Measurements from ENCODE around the gene DYNC1LI1.

Gene DYNC1LI1

DNA sequence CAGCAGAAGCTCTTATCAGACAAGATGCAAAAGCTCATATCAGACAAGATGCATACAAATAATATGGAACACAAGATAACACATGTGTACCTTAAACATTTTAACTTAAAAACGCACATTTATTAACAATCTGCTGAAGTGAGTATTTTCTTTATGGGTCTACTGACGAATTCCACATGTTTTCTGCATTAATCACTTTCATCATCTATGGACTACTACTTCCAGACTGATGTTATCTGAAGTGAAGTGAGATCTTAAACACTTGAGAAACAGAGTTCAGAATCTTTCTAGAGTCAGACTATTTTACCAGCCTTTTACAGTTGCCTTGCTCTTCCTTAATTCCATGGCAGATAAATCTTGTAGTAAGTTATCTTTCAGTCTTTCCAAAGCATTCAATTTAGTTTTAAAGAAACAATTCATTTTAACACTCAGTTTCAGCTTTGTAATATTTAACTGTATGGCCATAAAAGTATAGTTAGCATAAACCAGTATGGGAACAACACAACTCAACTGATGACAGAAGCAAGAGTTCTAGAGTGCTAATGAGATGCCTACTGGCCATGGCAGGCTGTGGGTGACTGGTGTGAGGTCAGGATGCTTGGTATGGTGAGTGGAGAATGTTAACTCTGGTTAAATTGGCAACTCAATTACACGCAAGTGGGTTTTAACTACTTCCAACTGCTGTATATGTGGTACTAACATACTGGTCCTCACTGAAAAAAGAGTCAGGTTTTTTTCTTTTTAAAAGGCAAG lies 77.8 kb downstream of the DYNC1LI1 start:
- no peak for DNase-seq (ENCODE audit: low read depth, low spot score)

- no peak for DNase-seq (ENCODE audit: low read depth, low spot score)
Observed at GRCh38 chr3:32488474-32489008, 82.1 kb downstream of the DYNC1LI1 start.

- no peak for DNase-seq (ENCODE audit: low read depth, low spot score)
Observed at GRCh38 chr3:32487781-32488473, 82.7 kb downstream of the DYNC1LI1 start.

DNA sequence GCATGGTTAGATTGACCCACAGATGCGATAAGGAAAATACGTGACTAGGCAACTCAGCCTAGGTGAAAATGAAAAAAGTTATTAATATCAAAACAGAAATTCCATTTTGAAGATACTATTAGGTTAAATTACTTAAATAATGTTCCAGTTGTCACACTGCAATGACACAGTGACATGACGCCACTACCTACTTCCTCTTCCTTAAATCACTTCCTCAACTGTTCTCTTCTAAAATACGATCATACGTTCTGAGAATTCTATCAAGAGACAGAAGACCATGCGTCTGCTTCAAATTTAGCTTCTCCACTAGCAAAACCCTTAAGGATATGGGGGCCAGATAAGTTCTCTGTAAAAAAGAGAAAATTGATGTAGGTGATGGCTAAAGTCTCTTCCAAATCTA lies 86.2 kb downstream of the DYNC1LI1 start:
- DNase-seq (ENCODE audit: low read depth, low spot score), result no peak

DNA sequence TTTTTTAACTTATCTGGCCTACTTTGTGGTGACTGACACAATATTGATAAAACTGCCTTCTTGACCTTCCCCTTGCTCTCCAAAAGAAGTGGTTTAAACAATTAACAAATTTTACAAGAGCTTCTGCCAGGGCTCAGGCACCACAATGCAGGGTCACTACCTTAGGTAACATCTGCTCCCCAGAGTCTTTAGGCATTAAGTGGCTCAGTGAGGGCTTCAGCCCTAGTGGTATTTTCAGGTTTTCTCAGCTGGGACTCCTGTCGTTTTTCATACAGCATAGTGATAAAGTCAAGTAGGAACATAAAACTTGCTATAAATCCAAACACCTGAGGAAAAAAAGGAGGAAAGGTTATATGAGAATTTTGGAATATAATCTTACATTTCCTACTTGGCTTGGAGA lies 86.9 kb downstream of the DYNC1LI1 start:
- DNase-seq (ENCODE audit: low read depth, low spot score), result no peak

DNA sequence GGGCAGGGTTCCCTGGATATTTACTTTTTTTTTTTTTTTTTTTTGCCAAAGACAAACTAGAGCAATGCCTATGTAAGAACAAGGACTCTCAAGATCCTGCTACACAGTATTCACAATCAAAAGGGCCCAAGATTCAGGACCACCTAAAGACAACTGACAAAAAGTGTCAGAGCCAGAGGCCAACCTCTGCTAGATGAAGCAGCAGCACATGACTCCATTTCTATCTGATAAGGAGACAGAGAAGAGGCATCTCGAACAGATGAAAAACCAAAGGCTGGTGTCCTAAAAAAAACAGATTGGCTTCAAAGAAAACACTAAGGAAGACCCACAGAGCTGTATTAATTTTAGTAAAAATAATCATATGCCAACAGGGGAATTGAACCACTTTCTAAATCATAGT lies 88.0 kb downstream of the DYNC1LI1 start:
- DNase-seq (ENCODE audit: low read depth, low spot score), result no peak

GRCh38 chr3:32481791-32482631 lies 88.6 kb downstream of the DYNC1LI1 start:
- no peak for DNase-seq (ENCODE audit: low read depth, low spot score)

- no peak for DNase-seq (ENCODE audit: low read depth, low spot score)
Observed at GRCh38 chr3:32480604-32481003, 90.1 kb downstream of the DYNC1LI1 start.

All from activated CD4-positive, CD25-positive, alpha-beta regulatory T cell treated with anti-CD3 and anti-CD28 coated beads, Interleukin-2, amount 50 U/mL, for 16 hours (primary cell).